GM21390 (cell line): ENCODE measurements around the gene NCOA7.
A peak's percentile ranks its signal among the peaks of the same experiment; 100 is the strongest.
"Not testable (repeated sequence)": the region's sequence is repeated elsewhere in the genome, so short reads cannot be mapped to it uniquely, and the experiment has no call there.

Source experiments
- ATAC-seq: cut with Tn5 transposase; IDR thresholded peaks from one replicate; pipeline ENCODE4 v1.9.1; 2021; ENCODE audit not compliant: unreplicated experiment

NCOA7 gene

GRCh38 chr6:125944434-125944816 lies 153.7 kb downstream of the NCOA7 start:
- ATAC-seq = no peak

GRCh38 chr6:125944896-125945295 lies 154.1 kb downstream of the NCOA7 start:
- no peak for ATAC-seq

DNA sequence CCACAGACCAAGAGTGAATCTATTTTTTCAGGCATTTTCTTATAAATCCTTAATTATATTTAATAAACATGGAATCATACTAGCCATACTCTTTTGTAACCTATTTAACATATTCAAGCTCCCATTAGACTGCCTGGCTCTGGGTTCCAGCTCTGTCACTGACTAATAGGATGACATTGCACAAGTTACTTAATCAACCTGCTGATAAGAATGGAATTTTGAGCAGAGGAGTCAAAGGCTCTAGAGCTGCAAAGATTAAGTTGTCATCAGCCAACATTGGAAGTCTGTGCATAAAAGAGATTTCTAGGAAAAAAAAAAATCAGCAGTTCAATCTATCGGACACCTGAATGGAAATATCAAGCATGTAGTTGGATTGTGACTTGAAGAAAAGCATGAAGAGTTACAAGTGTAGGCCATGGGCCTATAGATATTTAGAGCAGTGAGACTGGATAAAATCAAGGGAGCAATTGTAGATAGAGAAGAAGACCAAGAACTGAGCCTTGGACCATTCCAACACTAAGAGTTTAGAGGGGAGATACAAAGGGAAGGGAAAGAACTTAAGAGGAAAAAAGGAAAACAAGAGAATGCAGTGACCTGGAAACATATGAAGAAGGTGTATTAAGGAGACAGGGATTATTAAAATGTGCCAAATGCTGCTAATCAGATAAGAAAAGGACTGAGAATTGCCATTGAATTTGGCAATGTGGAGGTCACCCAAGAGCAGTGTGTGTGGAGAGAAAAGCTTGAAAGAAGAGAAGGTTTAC lies 154.8 kb downstream of the NCOA7 start:
- ATAC-seq = no peak

DNA sequence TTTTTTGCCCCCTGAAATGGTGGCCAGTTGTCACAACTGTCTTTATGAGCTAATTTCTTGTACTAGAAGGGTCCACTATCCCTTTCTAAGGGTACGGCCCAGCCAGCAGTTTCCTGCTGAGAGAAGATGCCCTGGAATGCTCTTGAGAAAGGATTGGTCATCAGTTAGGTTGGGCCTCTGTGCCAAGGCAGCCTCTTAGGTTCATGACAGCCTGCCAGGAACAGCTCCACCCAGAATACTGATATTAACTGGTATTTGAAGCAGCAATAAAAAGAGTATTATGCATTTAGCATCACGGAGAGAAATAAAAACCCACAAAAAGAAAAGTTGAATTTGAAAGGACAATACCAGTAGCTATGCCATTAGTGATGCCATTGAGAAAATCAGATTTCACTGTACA lies 156.9 kb downstream of the NCOA7 start:
- ATAC-seq = no peak

DNA sequence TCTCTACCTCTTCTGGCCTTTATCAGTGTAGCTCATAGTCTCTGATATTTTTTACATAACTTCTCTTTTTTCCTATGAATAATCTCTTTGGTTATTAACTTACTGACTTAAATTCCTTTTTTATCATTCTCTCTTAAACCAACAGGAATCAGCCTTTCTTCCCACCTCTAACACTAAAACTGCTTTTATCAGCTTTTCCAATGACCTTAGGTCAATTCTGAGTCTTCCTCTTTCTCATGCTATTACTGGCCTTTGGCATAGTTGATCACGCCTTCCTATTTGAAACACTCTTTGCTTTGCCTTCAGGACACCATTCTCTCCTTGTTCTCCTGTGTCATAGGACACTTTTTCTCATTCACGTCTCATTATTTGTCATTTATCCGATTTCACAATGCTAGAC lies 157.7 kb downstream of the NCOA7 start:
- no peak for ATAC-seq

- no peak for ATAC-seq
Measured at GRCh38 chr6:125949069-125949468, 158.3 kb downstream of the NCOA7 start.

GRCh38 chr6:125950293-125950692 lies 159.5 kb downstream of the NCOA7 start:
- ATAC-seq = no peak

DNA sequence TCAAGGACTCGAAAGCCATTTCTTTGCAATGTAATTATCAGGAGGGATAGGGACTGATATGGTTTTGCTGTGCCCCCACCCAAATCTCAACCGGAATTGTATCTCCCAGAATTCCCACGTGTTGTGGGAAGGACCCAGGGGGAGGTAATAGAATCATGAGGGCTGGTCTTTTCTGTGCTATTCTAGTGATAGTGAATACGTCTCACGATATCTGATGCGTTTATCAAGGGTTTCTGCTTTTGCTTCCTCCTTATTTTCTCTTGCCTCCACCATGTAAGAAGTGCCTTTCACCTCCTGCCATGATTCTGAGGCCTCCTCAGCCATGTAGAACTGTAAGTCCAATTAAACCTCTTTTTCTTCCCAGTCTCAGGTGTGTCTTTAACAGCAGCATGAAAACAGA lies 160.0 kb downstream of the NCOA7 start:
- ATAC-seq = not testable (repeated sequence)

- ATAC-seq = no peak
Measured at GRCh38 chr6:125951323-125951722, 160.6 kb downstream of the NCOA7 start.

DNA sequence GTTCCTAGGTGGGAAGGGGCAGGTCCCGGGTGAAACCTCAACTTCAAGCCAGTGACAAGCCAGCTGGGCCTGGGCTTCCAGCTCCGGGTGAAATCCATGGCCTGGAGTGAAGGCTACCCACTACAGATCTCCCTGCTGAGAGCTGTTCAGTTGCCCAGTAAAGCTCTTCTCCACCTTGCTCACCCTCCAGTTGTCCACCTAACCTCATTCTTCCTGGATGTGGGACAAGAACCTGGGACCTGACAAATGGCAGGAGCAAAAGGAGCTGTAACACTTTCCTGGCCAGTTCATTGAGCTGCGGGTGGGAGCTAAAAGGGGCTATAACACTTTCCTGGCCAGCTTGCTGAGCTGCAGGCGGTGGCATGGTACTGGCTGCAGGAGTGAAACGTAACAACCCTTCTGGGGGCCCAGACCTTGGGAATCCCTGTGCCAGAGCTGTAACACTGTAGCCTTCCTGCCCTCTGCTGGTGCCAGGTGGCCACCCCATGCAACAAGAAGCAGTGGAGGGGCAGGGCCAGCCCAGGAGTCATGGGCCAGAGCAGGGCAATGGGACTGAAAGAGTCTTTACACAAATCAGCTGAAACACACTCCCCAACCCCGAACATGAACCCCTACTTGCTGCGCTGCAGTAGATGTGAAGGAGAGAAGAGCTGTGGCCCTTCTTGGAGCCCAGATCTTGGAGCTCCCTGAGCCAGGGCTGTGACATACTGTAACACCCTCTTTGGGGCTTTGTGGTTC lies 162.2 kb downstream of the NCOA7 start:
- no peak for ATAC-seq

DNA sequence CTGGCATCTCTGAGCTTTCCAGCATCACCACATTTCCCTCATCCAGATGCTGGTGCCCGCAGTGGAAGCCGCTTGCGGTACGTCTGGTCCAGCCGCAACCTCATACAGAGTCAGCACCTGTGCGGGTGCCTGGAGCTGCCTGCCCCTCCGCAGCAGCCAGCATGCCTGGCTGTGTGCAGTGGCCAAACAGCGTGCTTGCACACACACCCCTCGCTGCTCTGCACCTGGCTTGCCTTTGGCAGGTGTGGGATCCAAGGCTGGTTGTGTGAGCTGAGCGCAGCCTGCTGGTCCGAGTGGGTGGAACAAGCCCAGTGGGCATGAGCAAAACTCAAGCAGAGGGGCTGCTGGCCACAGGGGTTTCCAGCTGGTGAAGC lies 162.7 kb downstream of the NCOA7 start:
- ATAC-seq = no peak

- ATAC-seq = no peak
Measured at GRCh38 chr6:125954735-125955339, 164.1 kb downstream of the NCOA7 start.

DNA sequence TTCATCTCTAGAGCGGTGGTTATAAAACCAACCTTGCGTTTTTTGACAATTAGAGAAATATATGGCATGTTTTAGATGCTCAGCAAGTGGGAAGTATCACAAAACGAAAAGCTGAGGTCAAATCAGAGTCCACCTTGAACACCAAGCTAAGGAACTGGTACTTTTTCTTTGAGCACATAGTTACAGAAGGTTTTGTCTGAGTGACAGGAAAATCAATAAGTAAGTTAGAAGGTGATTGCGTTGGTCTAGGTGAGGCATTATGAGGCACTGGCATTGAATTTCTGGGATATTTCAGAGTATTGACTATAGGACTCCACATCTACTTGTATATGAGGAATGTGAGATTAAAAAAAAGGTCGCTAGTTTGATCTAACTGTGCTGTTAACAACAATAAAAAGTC lies 165.2 kb downstream of the NCOA7 start:
- no peak for ATAC-seq

DNA sequence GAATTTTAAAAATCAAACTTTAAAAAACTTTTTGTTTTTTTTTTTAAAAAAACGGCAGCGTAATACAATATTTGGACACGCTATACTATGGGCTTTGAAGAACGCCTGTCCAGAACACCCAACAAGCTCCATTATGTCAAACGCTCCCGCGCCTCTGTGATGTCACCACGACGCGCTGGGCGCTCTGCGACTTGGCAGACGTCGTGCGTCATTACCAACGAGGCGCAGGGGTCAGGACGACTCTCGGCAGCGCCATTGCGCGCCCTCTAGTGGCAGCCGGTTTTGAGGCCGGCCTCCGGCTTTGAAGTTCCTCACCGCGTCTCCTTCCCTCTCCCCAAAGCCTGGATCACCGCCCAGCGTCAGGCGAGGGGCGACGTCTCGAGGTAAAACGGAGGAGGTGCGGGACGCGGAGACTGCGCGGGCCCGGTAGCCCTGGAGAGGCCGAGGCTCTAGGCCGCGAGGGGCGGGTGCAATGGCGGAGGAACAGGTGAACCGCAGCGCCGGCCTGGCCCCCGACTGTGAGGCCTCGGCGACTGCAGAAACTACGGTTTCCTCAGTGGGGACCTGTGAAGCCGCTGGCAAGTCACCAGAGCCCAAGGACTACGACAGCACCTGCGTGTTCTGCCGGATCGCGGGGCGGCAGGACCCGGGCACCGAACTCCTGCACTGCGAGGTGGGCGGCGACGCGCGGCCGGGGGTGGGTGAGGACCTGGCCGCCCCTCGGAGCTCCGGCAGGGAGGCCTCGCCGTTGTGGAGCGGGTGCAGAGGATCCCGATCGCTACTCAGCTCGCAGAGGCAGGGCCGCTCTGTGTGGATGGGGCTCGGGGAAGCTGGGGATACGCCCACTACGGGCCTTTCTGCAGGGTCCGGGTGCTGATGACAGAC lies 166.0 kb downstream of the NCOA7 start, which contains the start of gene HINT3:
Gene HINT3, plus strand, starts transcription at position 265 of the 885 bp plus-strand sequence. Its CDS starts 208 bp downstream, at position 473.
- peak; percentile 93 for ATAC-seq

DNA sequence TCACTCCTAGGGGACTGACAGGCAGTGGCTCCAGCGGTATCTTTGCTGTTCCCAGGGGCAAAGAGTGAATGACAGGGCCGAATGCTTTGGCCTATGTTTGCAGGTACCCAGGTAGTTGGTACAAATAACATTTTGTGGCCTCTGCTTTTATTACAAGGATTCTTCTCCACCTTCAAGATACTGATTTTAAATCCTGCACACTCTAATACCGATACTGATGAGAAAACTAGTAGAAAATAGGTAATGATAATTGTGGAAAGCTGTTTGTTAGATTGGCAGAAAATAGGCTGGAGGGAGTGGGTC lies 166.6 kb downstream of the NCOA7 start:
- ATAC-seq = no peak

DNA sequence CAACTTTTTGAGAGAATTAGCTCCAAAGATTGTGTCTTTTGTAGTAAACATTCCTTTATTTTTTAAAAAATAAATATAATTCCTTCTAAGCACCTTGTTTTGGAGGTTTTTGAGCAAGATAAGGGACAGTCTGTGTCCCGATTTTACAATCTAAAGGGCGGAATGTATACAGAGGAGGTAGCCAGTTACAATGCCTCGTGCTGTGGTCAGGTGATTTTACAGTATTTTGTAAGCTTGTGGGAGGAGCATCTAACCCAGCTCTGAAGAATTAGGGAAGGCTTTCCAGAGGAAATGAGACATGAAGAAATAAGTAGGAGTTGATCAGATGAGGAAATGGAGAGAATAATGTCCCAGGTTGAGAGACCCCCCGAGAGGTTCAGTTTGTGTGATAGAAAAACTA lies 167.1 kb downstream of the NCOA7 start:
- no peak for ATAC-seq

- no peak for ATAC-seq
Measured at GRCh38 chr6:125959041-125959440, 168.3 kb downstream of the NCOA7 start.

DNA sequence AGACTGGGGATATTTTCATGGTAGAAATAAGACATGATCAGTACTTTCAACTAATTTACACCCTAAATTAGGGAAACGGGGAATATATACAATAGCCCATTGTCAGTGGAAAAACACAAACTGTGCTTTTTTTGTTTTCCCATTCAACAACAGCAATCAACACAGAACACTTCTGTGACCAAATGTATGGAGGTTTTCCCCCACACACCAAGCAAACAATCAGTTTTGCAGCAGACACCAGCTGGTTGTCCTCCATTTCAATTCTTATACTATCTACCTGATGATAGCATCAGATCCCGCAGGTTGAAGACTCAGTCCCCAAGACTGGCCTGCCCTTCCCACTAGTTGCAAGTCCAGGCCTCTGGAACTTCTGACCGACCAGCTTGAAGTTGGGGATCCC lies 170.4 kb downstream of the NCOA7 start:
- ATAC-seq = no peak

DNA sequence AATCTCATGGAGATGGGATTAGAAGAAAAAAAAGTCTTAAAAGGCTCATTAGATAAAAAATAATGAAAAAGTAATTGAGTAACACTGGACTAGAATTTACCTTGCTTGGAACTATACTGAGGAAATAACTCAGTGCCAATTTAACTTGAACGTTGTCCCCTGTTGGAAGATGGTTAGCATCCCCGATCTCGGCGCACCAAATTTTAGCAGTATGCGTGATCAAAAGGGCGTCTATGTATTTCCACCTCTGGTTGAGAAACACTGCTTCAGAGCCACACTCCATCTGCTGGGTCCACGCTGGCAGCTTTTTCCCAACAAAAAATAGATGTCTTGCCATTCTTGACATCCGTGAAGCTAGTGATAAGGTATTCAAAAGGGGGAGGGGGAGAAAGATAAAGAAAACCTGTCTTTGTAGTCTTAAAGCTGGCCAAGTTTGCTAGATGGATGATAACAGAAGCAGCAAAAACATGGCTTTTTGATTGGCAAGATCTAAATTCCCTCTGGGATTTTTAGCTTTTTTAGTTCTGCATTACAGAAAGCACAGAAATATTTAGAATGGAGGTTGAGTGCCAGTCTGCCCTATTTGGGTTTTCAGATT lies 172.2 kb downstream of the NCOA7 start:
- ATAC-seq = no peak

- no peak for ATAC-seq
Measured at GRCh38 chr6:125963817-125964216, 173.1 kb downstream of the NCOA7 start.

- no peak for ATAC-seq
Measured at GRCh38 chr6:125966569-125966968, 175.8 kb downstream of the NCOA7 start.
